Measurements from ENCODE around the gene ERC2. TPM values are rescaled to one million over a fixed set of nuclear protein-coding genes. Genes with fewer than 3 reads are reported as not detected.

ERC2 gene
- total RNA-seq, 3 donors from 2014 or later (not counting 1 experiment from before 2014, with no cell fraction given), result not detected

GRCh38 chr3:55894605-55895004 is 573.7 kb downstream of the ERC2 start:
- TF ChIP-seq, protein P1, sequence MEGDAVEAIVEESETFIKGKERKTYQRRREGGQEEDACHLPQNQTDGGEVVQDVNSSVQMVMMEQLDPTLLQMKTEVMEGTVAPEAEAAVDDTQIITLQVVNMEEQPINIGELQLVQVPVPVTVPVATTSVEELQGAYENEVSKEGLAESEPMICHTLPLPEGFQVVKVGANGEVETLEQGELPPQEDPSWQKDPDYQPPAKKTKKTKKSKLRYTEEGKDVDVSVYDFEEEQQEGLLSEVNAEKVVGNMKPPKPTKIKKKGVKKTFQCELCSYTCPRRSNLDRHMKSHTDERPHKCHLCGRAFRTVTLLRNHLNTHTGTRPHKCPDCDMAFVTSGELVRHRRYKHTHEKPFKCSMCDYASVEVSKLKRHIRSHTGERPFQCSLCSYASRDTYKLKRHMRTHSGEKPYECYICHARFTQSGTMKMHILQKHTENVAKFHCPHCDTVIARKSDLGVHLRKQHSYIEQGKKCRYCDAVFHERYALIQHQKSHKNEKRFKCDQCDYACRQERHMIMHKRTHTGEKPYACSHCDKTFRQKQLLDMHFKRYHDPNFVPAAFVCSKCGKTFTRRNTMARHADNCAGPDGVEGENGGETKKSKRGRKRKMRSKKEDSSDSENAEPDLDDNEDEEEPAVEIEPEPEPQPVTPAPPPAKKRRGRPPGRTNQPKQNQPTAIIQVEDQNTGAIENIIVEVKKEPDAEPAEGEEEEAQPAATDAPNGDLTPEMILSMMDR (IDR thresholded peaks at IDR 0.05), result no peak
- Histone ChIP-seq H3K27ac (ENCODE audit: low read length) (no peak overlapping the region), H3K9me3 (ENCODE audit: control insufficient read depth, insufficient read depth, low read length) (no peaks in the 10 kb centered on the region), H3K4me1 (ENCODE audit: control insufficient read depth, insufficient read depth, low read length) (no peaks in the 10 kb centered on the region), H3K27me3 (ENCODE audit: control insufficient read depth, insufficient read depth, low read length) (no peaks in the 10 kb centered on the region), H3K36me3 (ENCODE audit: control insufficient read depth, insufficient read depth, low read length) (no peaks in the 10 kb centered on the region), H3K4me3 (ENCODE audit: low read length) (no peak overlapping the region)
- Mint-ChIP-seq H3K27me3 (ENCODE audit: low read depth in 2 of 2) (no peaks in the 10 kb centered on the region), H3K4me1 (no peaks in the 10 kb centered on the region), H3K4me3 (no peak overlapping the region), H3K9me3 (peaks cover 0 to 4% of the 10 kb centered on the region in 2 donors), H3K27ac (no peak overlapping the region), H3K36me3 (no peaks in the 10 kb centered on the region)
- intact Hi-C loops (cut with micrococcal nuclease), result no loop called here
- 80% methylated on average over 2 of the region's 2 CpGs for whole genome bisulfite sequencing (ENCODE audit: insufficient coverage)
- ATAC-seq, result no peak
- no peak for DNase-seq

GRCh38 chr3:55893045-55893664 is 575.1 kb downstream of the ERC2 start:
- H3K9me3 ChIP-seq (ENCODE audit: control insufficient read depth, insufficient read depth, low read length), result no peaks in the 10 kb centered on the region
- no peak overlapping the region for H3K27ac ChIP-seq (ENCODE audit: low read length)
- no peak overlapping the region for H3K4me3 Mint-ChIP-seq
- peaks cover 0 to 4% of the 10 kb centered on the region in 2 donors for H3K9me3 Mint-ChIP-seq
- DNase-seq (no peak), ATAC-seq (no peak)
- no peaks in the 10 kb centered on the region for H3K36me3 ChIP-seq (ENCODE audit: control insufficient read depth, insufficient read depth, low read length)
- 72% methylated on average over 4 of the region's 4 CpGs for WGBS (ENCODE audit: insufficient coverage)
- no peaks in the 10 kb centered on the region for H3K4me1 ChIP-seq (ENCODE audit: control insufficient read depth, insufficient read depth, low read length)
- H3K27me3 ChIP-seq (ENCODE audit: control insufficient read depth, insufficient read depth, low read length), result no peaks in the 10 kb centered on the region
- H3K36me3 Mint-ChIP-seq, result no peaks in the 10 kb centered on the region
- no peak overlapping the region for H3K4me3 ChIP-seq (ENCODE audit: low read length)
- no peaks in the 10 kb centered on the region for H3K27me3 Mint-ChIP-seq (ENCODE audit: low read depth in 2 of 2)
- TF ChIP-seq, protein P1 (IDR thresholded peaks at IDR 0.05), result no peak
- H3K4me1 Mint-ChIP-seq, result no peaks in the 10 kb centered on the region
- no peak overlapping the region for H3K27ac Mint-ChIP-seq
- intact Hi-C loops (cut with micrococcal nuclease), result no loop called here

DNA sequence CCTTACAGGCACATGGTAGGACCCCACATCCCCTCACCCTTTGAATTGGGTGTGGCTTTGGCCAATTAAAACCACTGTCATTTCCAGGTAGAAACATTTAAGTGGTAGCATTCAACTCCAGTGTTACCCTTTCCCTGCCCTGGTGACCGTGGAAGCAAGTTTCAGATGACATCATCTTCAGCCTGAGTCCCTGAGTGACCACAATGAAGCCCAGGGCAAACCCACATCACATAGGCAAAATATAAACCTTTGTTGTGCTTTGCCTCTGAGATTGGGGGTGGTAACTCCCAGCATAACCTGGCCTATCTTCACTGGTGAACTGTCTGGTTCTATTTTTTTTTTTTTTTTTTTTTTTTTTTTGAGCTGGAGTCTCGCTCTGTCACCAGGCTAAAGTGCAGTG is 577.2 kb downstream of the ERC2 start:
- Histone ChIP-seq H3K4me3 (ENCODE audit: low read length) (no peak overlapping the region), H3K9me3 (ENCODE audit: control insufficient read depth, insufficient read depth, low read length) (no peaks in the 10 kb centered on the region), H3K36me3 (ENCODE audit: control insufficient read depth, insufficient read depth, low read length) (no peaks in the 10 kb centered on the region), H3K27ac (ENCODE audit: low read length) (no peak overlapping the region), H3K27me3 (ENCODE audit: control insufficient read depth, insufficient read depth, low read length) (no peaks in the 10 kb centered on the region), H3K4me1 (ENCODE audit: control insufficient read depth, insufficient read depth, low read length) (no peaks in the 10 kb centered on the region)
- 83% methylated on average over 2 of the region's 2 CpGs for WGBS (ENCODE audit: insufficient coverage)
- no peak overlapping the region for H3K4me3 Mint-ChIP-seq
- ATAC-seq (no peak), DNase-seq (no peak)
- TF ChIP-seq, protein P1 (IDR thresholded peaks at IDR 0.05), result no peak
- intact Hi-C loops (cut with micrococcal nuclease), result no loop called here
- no peaks in the 10 kb centered on the region for H3K4me1 Mint-ChIP-seq
- no peaks in the 10 kb centered on the region for H3K36me3 Mint-ChIP-seq
- H3K9me3 Mint-ChIP-seq, result peaks cover 0 to 4% of the 10 kb centered on the region in 2 donors
- no peak overlapping the region for H3K27ac Mint-ChIP-seq
- no peaks in the 10 kb centered on the region for H3K27me3 Mint-ChIP-seq (ENCODE audit: low read depth in 2 of 2)

Data from natural killer cell (primary cell).